ENCODE data around the gene KLHL22. TPM values are rescaled to one million over a fixed set of nuclear protein-coding genes. Genes with fewer than 3 reads are reported as not detected.
"Not testable (repeated sequence)": the region's sequence is repeated elsewhere in the genome, so short reads cannot be mapped to it uniquely, and the experiment has no call there.

KLHL22 gene
- total RNA-seq, 1 donor from 2014 or later: 21.9 TPM

DNA sequence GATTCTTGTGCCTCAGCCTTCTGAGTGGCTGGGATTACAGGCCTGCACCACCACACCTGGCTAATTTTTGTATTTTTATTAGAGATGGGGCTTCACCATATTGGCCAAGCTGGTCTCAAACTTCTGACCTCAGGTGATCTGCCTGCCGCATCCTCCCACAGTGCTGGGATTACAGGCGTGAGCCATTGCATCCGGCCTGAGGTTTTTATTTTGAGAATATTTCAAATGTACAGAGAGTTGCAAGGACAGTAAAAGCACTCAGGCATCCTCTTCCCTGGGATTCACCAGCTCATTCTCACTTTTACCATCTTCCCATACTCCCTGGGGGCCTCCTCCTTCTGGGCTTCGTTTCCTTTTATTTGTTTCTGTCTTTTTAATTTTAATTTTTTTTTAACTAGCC lies 24.0 kb upstream of the KLHL22 start:
- H3K4me1 Mint-ChIP-seq (ENCODE audit: low read depth): peaks cover 62% of the 10 kb centered on the region
- no peak overlapping the region for H3K27ac Mint-ChIP-seq
- no peaks in the 10 kb centered on the region for H3K9me3 Mint-ChIP-seq
- no peak for DNase-seq (ENCODE audit: low spot score)
- intact Hi-C loops (cut with micrococcal nuclease): no loop called here
- peaks cover 39% of the 10 kb centered on the region for H3K36me3 Mint-ChIP-seq (ENCODE audit: low read depth)
- no peak overlapping the region for H3K4me3 Mint-ChIP-seq
- no peaks in the 10 kb centered on the region for H3K27me3 Mint-ChIP-seq (ENCODE audit: insufficient read depth)

DNA sequence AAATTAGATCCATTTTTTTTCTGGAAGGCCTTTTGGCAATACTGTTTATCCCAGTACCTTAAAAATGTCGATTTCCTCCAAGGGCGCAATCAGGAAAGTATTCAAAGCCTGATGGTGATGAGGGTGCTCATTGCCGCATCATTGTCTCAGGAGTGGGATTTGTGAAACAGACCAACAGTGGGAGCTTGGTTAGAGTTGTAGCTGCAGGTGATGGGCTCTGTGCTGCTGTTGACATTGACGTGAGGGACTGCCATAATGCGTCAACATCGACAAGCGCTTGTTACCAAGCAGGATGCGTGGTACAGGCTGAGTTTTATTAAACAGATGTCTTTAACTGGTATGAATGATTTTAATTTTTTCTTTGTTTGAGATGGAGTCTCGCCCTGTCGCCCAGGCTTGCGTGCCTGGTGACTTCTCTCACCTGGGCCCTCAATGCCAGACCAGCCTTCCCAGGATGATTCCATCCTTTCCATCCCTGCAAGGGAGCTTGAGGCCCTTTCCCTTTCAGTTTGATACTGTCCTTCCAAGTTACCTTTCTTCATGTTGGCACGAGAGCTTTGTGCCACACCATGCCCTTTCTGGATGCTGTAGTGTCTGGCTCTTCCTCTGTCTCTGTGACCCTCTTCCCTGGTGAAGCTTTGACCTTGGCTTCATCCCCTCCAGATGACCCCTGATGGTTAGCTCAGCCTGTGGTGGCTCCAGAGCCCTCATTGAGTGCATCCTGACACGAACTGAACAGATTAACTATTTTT lies 22.4 kb upstream of the KLHL22 start:
- no peaks in the 10 kb centered on the region for H3K9me3 Mint-ChIP-seq
- no peak overlapping the region for H3K4me3 Mint-ChIP-seq
- intact Hi-C loops (cut with micrococcal nuclease): loop anchor here (1.0 kb wide), 1 partner anchor 9 kb away; no protein-coding TSS in a partner anchor
- peak overlapping the region; percentile 86 for H3K27ac Mint-ChIP-seq
- H3K27me3 Mint-ChIP-seq (ENCODE audit: insufficient read depth): no peaks in the 10 kb centered on the region
- DNase-seq (ENCODE audit: low spot score): no peak
- peaks cover 53% of the 10 kb centered on the region for H3K4me1 Mint-ChIP-seq (ENCODE audit: low read depth)
- peaks cover 31% of the 10 kb centered on the region for H3K36me3 Mint-ChIP-seq (ENCODE audit: low read depth)

- peak overlapping the region; percentile 56 for H3K4me3 Mint-ChIP-seq
Measured at GRCh38 chr22:20517422-20517821, 21.8 kb upstream of the KLHL22 start.

GRCh38 chr22:20516399-20516798 lies 20.8 kb upstream of the KLHL22 start:
- no peak overlapping the region for H3K27ac Mint-ChIP-seq
- peaks cover 26% of the 10 kb centered on the region for H3K36me3 Mint-ChIP-seq (ENCODE audit: low read depth)
- no peaks in the 10 kb centered on the region for H3K9me3 Mint-ChIP-seq
- no peaks in the 10 kb centered on the region for H3K27me3 Mint-ChIP-seq (ENCODE audit: insufficient read depth)
- DNase-seq (ENCODE audit: low spot score): no peak
- intact Hi-C loops (cut with micrococcal nuclease): no loop called here
- H3K4me3 Mint-ChIP-seq: no peak overlapping the region
- peaks cover 50% of the 10 kb centered on the region for H3K4me1 Mint-ChIP-seq (ENCODE audit: low read depth)

More at GRCh38 chr22:20517422-20517821, 21.8 kb upstream of the KLHL22 start:
- intact Hi-C loops (cut with micrococcal nuclease): loop anchor here (1.0 kb wide), 1 partner anchor 8 kb away; no protein-coding TSS in a partner anchor
- H3K4me1 Mint-ChIP-seq (ENCODE audit: low read depth): peaks cover 47% of the 10 kb centered on the region
- H3K27ac Mint-ChIP-seq: peak overlapping the region; percentile 86
- no peaks in the 10 kb centered on the region for H3K27me3 Mint-ChIP-seq (ENCODE audit: insufficient read depth)
- H3K36me3 Mint-ChIP-seq (ENCODE audit: low read depth): peaks cover 29% of the 10 kb centered on the region
- no peak for DNase-seq (ENCODE audit: low spot score)
- no peaks in the 10 kb centered on the region for H3K9me3 Mint-ChIP-seq

GRCh38 chr22:20514658-20515406 lies 19.2 kb upstream of the KLHL22 start:
- H3K9me3 Mint-ChIP-seq: no peaks in the 10 kb centered on the region
- no peaks in the 10 kb centered on the region for H3K27me3 Mint-ChIP-seq (ENCODE audit: insufficient read depth)
- peaks cover 53% of the 10 kb centered on the region for H3K4me1 Mint-ChIP-seq (ENCODE audit: low read depth)
- H3K4me3 Mint-ChIP-seq: no peak overlapping the region
- intact Hi-C loops (cut with micrococcal nuclease): no loop called here
- no peak overlapping the region for H3K27ac Mint-ChIP-seq
- DNase-seq (ENCODE audit: low spot score): no peak
- H3K36me3 Mint-ChIP-seq (ENCODE audit: low read depth): peaks cover 24% of the 10 kb centered on the region

GRCh38 chr22:20511578-20512229 lies 16.1 kb upstream of the KLHL22 start:
- H3K4me3 Mint-ChIP-seq: no peak overlapping the region
- intact Hi-C loops (cut with micrococcal nuclease): no loop called here
- no peaks in the 10 kb centered on the region for H3K27me3 Mint-ChIP-seq (ENCODE audit: insufficient read depth)
- no peak for DNase-seq (ENCODE audit: low spot score)
- H3K9me3 Mint-ChIP-seq: no peaks in the 10 kb centered on the region
- peaks cover 63% of the 10 kb centered on the region for H3K4me1 Mint-ChIP-seq (ENCODE audit: low read depth)
- peaks cover 30% of the 10 kb centered on the region for H3K36me3 Mint-ChIP-seq (ENCODE audit: low read depth)
- peak overlapping the region; percentile 25 for H3K27ac Mint-ChIP-seq

- no peak overlapping the region for H3K27ac Mint-ChIP-seq
- peak overlapping the region; percentile 42 for H3K4me3 Mint-ChIP-seq
- peaks cover 30% of the 10 kb centered on the region for H3K36me3 Mint-ChIP-seq (ENCODE audit: low read depth)
- no peaks in the 10 kb centered on the region for H3K9me3 Mint-ChIP-seq
- no peaks in the 10 kb centered on the region for H3K27me3 Mint-ChIP-seq (ENCODE audit: insufficient read depth)
- peaks cover 63% of the 10 kb centered on the region for H3K4me1 Mint-ChIP-seq (ENCODE audit: low read depth)
- no peak for DNase-seq (ENCODE audit: low spot score)
- intact Hi-C loops (cut with micrococcal nuclease): no loop called here
Measured at GRCh38 chr22:20510811-20511577, 15.4 kb upstream of the KLHL22 start.

DNA sequence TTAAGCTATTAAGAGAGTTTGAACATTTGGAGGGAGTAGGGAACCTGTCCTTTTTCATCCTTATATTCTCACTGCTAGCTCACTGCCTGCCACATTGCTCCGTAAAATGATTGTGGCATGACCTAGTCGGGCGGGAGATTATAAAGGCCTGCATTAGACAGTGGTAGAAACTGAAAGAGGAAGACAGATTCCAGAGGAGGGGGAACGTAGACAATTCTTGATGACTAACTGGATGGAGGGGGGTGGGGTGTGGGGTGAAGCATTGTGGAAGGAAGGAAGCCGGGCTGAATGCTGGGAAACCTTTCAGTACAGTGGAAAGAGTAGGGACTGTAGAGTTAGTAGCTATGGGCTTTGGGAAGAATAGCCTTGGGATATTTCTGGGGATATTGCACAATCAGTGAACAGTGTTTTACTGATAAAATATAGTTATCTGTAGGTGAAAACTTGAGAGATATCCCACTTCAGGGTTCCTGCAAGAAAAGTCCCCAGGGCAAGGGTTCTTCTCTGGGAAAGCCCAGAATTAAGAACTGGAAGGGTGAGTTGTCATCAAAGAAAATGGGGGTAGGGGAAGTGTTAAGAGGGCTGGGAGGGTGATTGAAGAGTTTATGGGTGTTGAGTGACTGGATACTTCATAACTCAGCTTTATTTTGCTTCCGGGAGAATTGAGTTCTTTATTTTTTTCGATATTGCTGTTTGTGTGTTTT lies 13.9 kb upstream of the KLHL22 start:
- Mint-ChIP-seq H3K27ac (peak overlapping the region; percentile 96), H3K4me1 (ENCODE audit: low read depth) (peaks cover 54% of the 10 kb centered on the region), H3K9me3 (no peaks in the 10 kb centered on the region), H3K4me3 (peak overlapping the region; percentile 95), H3K36me3 (ENCODE audit: low read depth) (peaks cover 25% of the 10 kb centered on the region), H3K27me3 (ENCODE audit: insufficient read depth) (no peaks in the 10 kb centered on the region)
- DNase-seq (ENCODE audit: low spot score): peak; percentile 38
- intact Hi-C loops (cut with micrococcal nuclease): loop anchor here (1.0 to 10.0 kb wide), 7 partner anchors 8 to 493 kb away; partner anchors contain the start of genes CRKL, DGCR6L, PI4KA and SNAP29

DNA sequence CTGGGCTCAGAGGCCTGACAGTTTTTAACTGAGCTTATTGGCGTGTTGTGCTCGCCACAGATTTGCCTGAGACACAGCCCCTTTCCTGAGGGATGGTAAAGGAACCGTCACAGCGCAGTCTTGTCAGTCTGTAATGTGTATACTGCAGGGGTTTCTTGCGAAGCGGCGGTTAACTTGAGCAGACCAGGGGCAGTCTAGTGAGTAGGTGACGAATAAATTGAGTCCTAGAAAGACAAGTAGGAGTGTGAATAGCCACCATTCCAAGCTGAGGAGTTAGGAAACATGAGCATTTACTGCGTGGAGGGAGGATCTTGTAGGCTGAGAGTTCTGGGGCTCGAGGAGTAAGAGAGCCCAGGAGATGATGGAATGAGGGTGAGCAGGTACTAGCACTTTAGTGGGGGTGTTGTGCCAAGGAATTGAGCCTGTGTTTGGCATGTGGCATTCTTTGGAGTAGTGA lies 13.2 kb upstream of the KLHL22 start:
- Mint-ChIP-seq H3K27ac (peak overlapping the region; percentile 96), H3K9me3 (no peaks in the 10 kb centered on the region), H3K4me3 (peak overlapping the region; percentile 95), H3K36me3 (ENCODE audit: low read depth) (peaks cover 25% of the 10 kb centered on the region), H3K4me1 (ENCODE audit: low read depth) (peaks cover 50% of the 10 kb centered on the region), H3K27me3 (ENCODE audit: insufficient read depth) (no peaks in the 10 kb centered on the region)
- DNase-seq (ENCODE audit: low spot score): no peak
- intact Hi-C loops (cut with micrococcal nuclease): loop anchor here (1.0 to 10.0 kb wide), 7 partner anchors 8 to 493 kb away; partner anchors contain the start of genes CRKL, DGCR6L, PI4KA and SNAP29

GRCh38 chr22:20508067-20508755 lies 12.6 kb upstream of the KLHL22 start:
- peaks cover 50% of the 10 kb centered on the region for H3K4me1 Mint-ChIP-seq (ENCODE audit: low read depth)
- not testable (repeated sequence) for DNase-seq (ENCODE audit: low spot score); H3K9me3 Mint-ChIP-seq; H3K27me3 Mint-ChIP-seq (ENCODE audit: insufficient read depth)
- peaks cover 25% of the 10 kb centered on the region for H3K36me3 Mint-ChIP-seq (ENCODE audit: low read depth)
- intact Hi-C loops (cut with micrococcal nuclease): loop anchor here (2.0 to 10.0 kb wide), 5 partner anchors 15 to 494 kb away; partner anchors contain the start of genes CRKL, DGCR6L, PI4KA and SNAP29
- peak overlapping the region; percentile 95 for H3K4me3 Mint-ChIP-seq
- H3K27ac Mint-ChIP-seq: peak overlapping the region; percentile 96
